ENCODE data around the gene KCNIP4.

- TF ChIP-seq CTCF (optimal IDR thresholded peaks at IDR 0.05 in 1 of 3, IDR thresholded peaks at IDR 0.05 in 1 of 3, conservative IDR thresholded peaks at IDR 0.05 in 1 of 3; ENCODE audit: extremely low read depth in 1 of 3, insufficient read depth in 2 of 3, low read length in 3 of 3) (no peak), EZH2 (IDR thresholded peaks at IDR 0.05; ENCODE audit: low read length) (no peak)
Measured at GRCh38 chr4:21013501-21013900, 935.1 kb downstream of the KCNIP4 start.

Measured in keratinocyte (primary cell).